Common myeloid progenitor, CD34-positive (primary cell): ENCODE results near the gene FBP2.
A peak's percentile ranks its signal among the peaks of the same experiment; 100 is the strongest.
"Not testable (repeated sequence)": the region's sequence is repeated elsewhere in the genome, so short reads cannot be mapped to it uniquely, and the experiment has no call there.

Experiments used
- CTCF ChIA-PET: fragments of 350-600 bp; sonication (Branson Sonifier 250); formaldehyde crosslinking; loops from one replicate; lab custom pipeline; 2021; ENCODE audit warnings: antibody characterized with exemption; lab: Charles Lee
- POLR2A ChIA-PET: fragments of 350-600 bp; sonication (Branson Sonifier 250); formaldehyde crosslinking; loops from one replicate; lab custom pipeline; 2021; ENCODE audit warnings: antibody characterized with exemption; lab: Charles Lee
- DNase-seq, 3 donors: peaks; one replicate each; pipeline versions ENCODE4 v3.0.0 to v3.0.0-alpha.2; 2013
- H3K27ac ChIP-seq, 2 experiments: 1 replicate in 1 of 2; 2 replicates in 1 of 2; pipeline ENCODE4 v1.7.0; 2013; ENCODE audit warnings: inconsistent platforms in 2 of 2, low read length in 2 of 2, mild to moderate bottlenecking in 2 of 2, low read depth in 1 of 2, moderate library complexity in 1 of 2; ENCODE audit not compliant: severe bottlenecking in 2 of 2, insufficient read depth in 1 of 2, poor library complexity in 1 of 2
- H3K27me3 ChIP-seq, 5 experiments: replicated peaks in 2 of 5; 1 replicate in 3 of 5; 2 replicates in 2 of 5; pipeline versions ENCODE4 v1.6.1 to v1.7.0; 2013; ENCODE audit warnings: low read length in 4 of 5, mild to moderate bottlenecking in 2 of 5, moderate library complexity in 2 of 5, inconsistent platforms in 1 of 5; ENCODE audit not compliant: insufficient read depth in 5 of 5, control insufficient read depth in 4 of 5
- H3K36me3 ChIP-seq, 4 experiments: 1 replicate in 2 of 4; 2 replicates in 2 of 4; pipeline versions ENCODE4 v1.6.1 to v1.7.0; 2013; ENCODE audit warnings: low read length in 3 of 4, control low read depth in 1 of 4, mild to moderate bottlenecking in 1 of 4; ENCODE audit not compliant: control insufficient read depth in 4 of 4, insufficient read depth in 4 of 4
- H3K4me1 ChIP-seq, 4 experiments: 1 replicate in 3 of 4; 2 replicates in 1 of 4; pipeline versions ENCODE4 v1.6.1 to v1.7.1; 2013; ENCODE audit warnings: low read length in 3 of 4, mild to moderate bottlenecking in 3 of 4, control low read depth in 1 of 4, inconsistent platforms in 1 of 4, moderate library complexity in 1 of 4; ENCODE audit not compliant: control insufficient read depth in 4 of 4, insufficient read depth in 4 of 4; ENCODE audit errors: control extremely low read depth in 1 of 4
- H3K4me3 ChIP-seq, 7 experiments: 1 replicate in 4 of 7; 2 replicates in 3 of 7; pipeline versions ENCODE4 v1.5.1 to v1.7.0; 2013; ENCODE audit warnings: mild to moderate bottlenecking in 7 of 7, low read length in 6 of 7, moderate library complexity in 6 of 7, inconsistent platforms in 2 of 7, low read depth in 2 of 7, control low read depth in 1 of 7; ENCODE audit not compliant: insufficient read depth in 4 of 7, control insufficient read depth in 1 of 7; ENCODE audit errors: extremely low read depth in 1 of 7
- H3K9me3 ChIP-seq, 5 experiments: 1 replicate in 4 of 5; 2 replicates in 1 of 5; pipeline versions ENCODE4 v1.6.1 to v1.7.1; 2013; ENCODE audit warnings: low read length in 4 of 5, mild to moderate bottlenecking in 2 of 5, inconsistent platforms in 1 of 5, low read depth in 1 of 5, moderate library complexity in 1 of 5; ENCODE audit not compliant: control insufficient read depth in 4 of 5, insufficient read depth in 2 of 5; ENCODE audit errors: control extremely low read depth in 1 of 5
- WGBS: methylation state at CpG from one replicate; pipeline ENCODE4 v1.1.5; 2013; ENCODE audit not compliant: insufficient coverage; 5-methylcytosine and 5-hydroxymethylcytosine counted together

The FBP2 gene

GRCh38 chr9:94554078-94554438 lies 39.6 kb downstream of the FBP2 start:
- Histone ChIP-seq H3K27me3 (peaks cover 0 to 18% (median 0%) of the 10 kb centered on the region in 5 experiments), H3K4me3 (no peak overlapping the region), H3K36me3 (no peaks in the 10 kb centered on the region), H3K9me3 (no peaks in the 10 kb centered on the region), H3K27ac (no peak overlapping the region), H3K4me1 (no peaks in the 10 kb centered on the region)
- ChIA-PET CTCF (interaction anchor here (1.3 kb wide), 1 partner anchor 363 kb away, joined by 4 read pairs; no protein-coding TSS in a partner anchor), POLR2A (no interaction called here)
- peak in 1 of 3 donors; percentile 33 for DNase-seq
- WGBS: 88% methylated on average over 15 of the region's 16 CpGs

- H3K36me3 ChIP-seq: no peaks in the 10 kb centered on the region
- WGBS: 96% methylated on average over 22 of the region's 29 CpGs
- peaks cover 0 to 18% (median 0%) of the 10 kb centered on the region in 5 experiments for H3K27me3 ChIP-seq
- H3K27ac ChIP-seq: no peak overlapping the region
- H3K9me3 ChIP-seq: no peaks in the 10 kb centered on the region
- no peaks in the 10 kb centered on the region for H3K4me1 ChIP-seq
- no peak overlapping the region for H3K4me3 ChIP-seq
- ChIA-PET POLR2A (no interaction called here), CTCF (no interaction called here)
- no peak for DNase-seq
Observed at GRCh38 chr9:94553029-94553938, 40.3 kb downstream of the FBP2 start.

GRCh38 chr9:94545940-94546339 lies 47.7 kb downstream of the FBP2 start:
- Histone ChIP-seq H3K4me3 (no peak overlapping the region), H3K27ac (no peak overlapping the region), H3K4me1 (no peaks in the 10 kb centered on the region), H3K36me3 (no peaks in the 10 kb centered on the region), H3K27me3 (peaks cover 0 to 5% (median 0%) of the 10 kb centered on the region in 5 experiments), H3K9me3 (no peaks in the 10 kb centered on the region)
- no peak for DNase-seq
- ChIA-PET CTCF (no interaction called here), POLR2A (no interaction called here)
- 100% methylated on average over 1 of the region's 1 CpG for WGBS

- DNase-seq, H3K4me3 ChIP-seq, CTCF ChIA-PET, H3K4me1 ChIP-seq, H3K27me3 ChIP-seq, H3K36me3 ChIP-seq, POLR2A ChIA-PET, H3K27ac ChIP-seq, H3K9me3 ChIP-seq: not testable (repeated sequence)
- no CpG with 5 or more reads among the region's 5 CpGs for WGBS
Observed at GRCh38 chr9:94544335-94544734, 49.3 kb downstream of the FBP2 start.

GRCh38 chr9:94538908-94539307 lies 54.7 kb downstream of the FBP2 start:
- H3K4me1 ChIP-seq: no peaks in the 10 kb centered on the region
- DNase-seq: no peak
- CTCF ChIA-PET: no interaction called here
- H3K9me3 ChIP-seq: no peaks in the 10 kb centered on the region
- 95% methylated on average over 3 of the region's 4 CpGs for WGBS
- H3K4me3 ChIP-seq: no peak overlapping the region
- no peak overlapping the region for H3K27ac ChIP-seq
- POLR2A ChIA-PET: no interaction called here
- no peaks in the 10 kb centered on the region for H3K36me3 ChIP-seq
- no peaks in the 10 kb centered on the region for H3K27me3 ChIP-seq

GRCh38 chr9:94534901-94535300 lies 58.7 kb downstream of the FBP2 start:
- Histone ChIP-seq H3K9me3 (no peaks in the 10 kb centered on the region), H3K27me3 (no peaks in the 10 kb centered on the region), H3K4me3 (no peak overlapping the region), H3K36me3 (no peaks in the 10 kb centered on the region), H3K4me1 (no peaks in the 10 kb centered on the region), H3K27ac (no peak overlapping the region)
- no peak for DNase-seq
- ChIA-PET POLR2A (no interaction called here), CTCF (no interaction called here)
- 74% methylated on average over 3 of the region's 4 CpGs for WGBS

- POLR2A ChIA-PET: no interaction called here
- H3K4me1 ChIP-seq: no peaks in the 10 kb centered on the region
- no peaks in the 10 kb centered on the region for H3K9me3 ChIP-seq
- no peaks in the 10 kb centered on the region for H3K36me3 ChIP-seq
- no peak overlapping the region for H3K4me3 ChIP-seq
- H3K27ac ChIP-seq: no peak overlapping the region
- 100% methylated on average over 3 of the region's 10 CpGs for WGBS
- CTCF ChIA-PET: no interaction called here
- no peak for DNase-seq
- no peaks in the 10 kb centered on the region for H3K27me3 ChIP-seq
Observed at GRCh38 chr9:94533601-94534000, 60.0 kb downstream of the FBP2 start.
